Ecto neural progenitor cell (in vitro differentiated cells): ENCODE measurements around the gene SPATA16.
"Not testable (repeated sequence)": the region's sequence is repeated elsewhere in the genome, so short reads cannot be mapped to it uniquely, and the experiment has no call there.

Experiments
- DNase-seq: peaks from one replicate; pipeline ENCODE4 v3.0.0-alpha.2; 2018; ENCODE audit warnings: low spot score

Gene SPATA16

DNA sequence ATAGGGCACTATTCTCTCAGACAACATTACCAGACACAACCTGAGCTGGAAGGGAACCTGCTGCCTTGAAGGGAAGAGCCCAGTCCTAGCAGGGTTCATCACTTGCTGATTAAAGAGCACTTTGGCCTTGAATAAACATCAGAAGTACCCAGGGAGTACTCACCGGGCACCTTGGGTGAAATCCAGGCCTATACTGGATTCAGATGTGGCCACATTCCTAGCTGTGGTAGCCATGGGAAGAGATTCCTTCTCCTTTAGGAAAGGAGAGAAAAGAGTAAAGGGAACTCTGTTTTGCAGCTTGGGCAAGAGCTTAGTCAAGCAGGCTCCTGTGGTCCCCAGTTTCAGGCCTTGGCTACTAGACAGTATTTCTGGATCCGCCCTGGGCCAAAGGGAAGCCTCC, 195.0 kb downstream of the SPATA16 start:
- DNase-seq, result no peak

DNA sequence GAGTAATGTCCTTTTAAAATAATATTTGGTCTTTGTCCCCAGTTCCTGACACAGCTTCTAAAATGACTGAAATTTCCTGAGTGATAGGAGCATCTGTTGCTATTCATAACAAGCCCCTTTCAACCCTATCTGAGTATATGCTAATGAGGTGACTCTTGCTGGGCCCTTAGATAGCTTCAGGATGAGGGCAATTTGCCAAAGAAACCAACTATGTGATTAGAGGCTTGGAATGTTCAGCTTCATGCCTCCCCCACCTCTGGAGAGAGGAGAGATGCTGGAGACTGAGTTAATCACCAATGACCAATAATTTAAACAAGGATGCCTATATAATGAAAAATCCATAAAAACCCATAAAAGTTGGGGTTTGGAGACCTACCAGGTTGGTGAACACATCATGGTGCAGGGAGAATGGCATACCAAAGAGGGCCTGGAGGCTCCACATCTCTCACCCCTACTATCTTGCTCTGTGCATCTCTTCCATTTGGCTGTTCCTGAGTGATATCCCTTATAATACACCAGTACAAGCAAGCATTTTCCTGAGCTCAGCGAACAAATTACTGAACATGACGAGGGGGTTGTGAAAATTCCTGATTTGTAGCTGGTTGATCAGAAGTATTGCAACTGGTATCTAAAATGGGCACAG, 201.3 kb downstream of the SPATA16 start:
- DNase-seq, result no peak

DNA sequence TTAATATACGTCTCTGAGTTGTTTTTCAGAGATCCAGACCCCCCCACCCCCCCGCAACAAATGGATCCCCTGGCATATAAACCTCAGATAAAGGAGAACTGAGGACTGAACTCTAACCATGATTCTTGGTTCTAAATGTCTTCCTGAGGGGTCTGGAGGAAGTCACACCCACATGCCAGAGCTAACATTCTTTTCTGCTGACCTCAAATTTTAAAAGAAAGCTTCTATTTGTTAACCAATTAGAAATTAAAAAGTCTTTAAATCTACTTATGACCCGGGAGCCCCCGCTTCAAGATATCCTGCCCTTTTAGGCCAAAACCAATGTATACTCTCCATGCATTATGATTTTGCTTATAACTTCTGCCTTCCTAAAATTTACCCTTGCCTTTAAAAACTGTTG, 202.2 kb downstream of the SPATA16 start:
- no peak for DNase-seq

GRCh38 chr3:172931746-172932285, 209.2 kb downstream of the SPATA16 start:
- no peak for DNase-seq

GRCh38 chr3:172929451-172929850, 211.6 kb downstream of the SPATA16 start:
- no peak for DNase-seq

DNA sequence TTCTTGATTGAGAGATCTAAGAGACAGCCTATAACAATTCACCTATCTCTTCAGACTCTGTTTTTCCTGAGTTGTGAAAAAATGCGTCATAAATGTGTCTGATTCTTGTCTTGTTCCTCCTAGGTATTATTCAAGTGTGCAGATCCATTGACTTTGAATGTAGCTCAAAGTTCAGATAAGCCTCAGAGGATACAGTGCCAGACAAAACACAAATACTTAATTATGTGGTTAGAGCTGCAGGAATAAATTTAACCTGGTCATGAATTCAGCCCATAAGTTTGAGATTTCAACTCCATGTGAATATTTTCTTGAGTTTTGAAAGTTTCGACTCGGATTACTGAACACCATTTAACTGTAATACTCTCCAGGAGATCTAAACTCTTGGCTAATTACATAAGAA, 216.5 kb downstream of the SPATA16 start:
- DNase-seq, result no peak

GRCh38 chr3:172919297-172919683, 221.7 kb downstream of the SPATA16 start:
- DNase-seq, result no peak

GRCh38 chr3:172918568-172919296, 222.3 kb downstream of the SPATA16 start:
- DNase-seq, result no peak

GRCh38 chr3:172918165-172918564, 222.9 kb downstream of the SPATA16 start:
- no peak for DNase-seq

DNA sequence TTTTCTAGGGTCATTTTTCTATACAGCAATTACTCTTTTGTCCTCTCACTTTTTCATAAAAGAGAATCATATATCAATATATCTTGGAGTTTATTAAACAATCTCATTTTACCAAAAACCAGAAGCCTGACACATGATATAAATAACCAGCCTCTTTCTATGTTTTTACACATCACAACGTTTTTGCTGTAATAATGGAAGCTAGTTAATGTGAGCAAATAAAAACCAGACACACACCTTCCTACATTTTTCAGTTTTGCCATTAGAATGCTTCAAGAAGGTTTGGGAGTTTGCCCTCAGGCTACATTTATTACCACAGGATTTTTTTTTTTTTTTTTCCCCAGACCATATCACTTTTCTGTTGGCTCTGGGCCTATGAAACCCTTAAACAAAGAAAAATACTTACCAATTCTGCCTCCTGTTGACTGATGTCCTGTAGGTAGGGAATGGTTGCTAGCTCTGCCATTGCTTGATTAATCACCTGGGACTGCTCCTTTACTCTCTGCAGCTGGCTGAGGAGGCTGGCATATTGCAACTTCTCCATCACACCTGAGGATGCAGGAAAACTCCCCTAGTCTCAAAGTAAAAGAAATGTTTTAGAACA, 225.0 kb downstream of the SPATA16 start:
- DNase-seq, result no peak

DNA sequence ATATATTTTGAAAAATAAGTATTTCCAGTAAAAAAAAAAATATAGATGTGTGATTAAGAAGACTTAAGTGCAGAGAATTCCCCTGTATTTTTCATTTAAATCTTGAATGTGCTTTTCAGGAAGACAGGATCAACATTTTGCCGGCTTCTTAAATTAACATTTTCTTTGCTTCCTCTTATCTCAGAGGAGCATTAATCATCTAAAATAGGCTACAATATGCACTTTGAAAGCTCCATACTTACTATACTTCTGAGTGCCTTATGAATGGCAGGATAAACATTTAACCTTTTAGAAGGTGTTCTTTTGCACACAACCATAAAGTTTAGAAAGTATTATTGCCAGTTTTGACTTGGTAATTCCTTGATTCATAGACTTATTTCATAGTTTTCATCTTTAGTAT, 226.2 kb downstream of the SPATA16 start:
- no peak for DNase-seq

DNA sequence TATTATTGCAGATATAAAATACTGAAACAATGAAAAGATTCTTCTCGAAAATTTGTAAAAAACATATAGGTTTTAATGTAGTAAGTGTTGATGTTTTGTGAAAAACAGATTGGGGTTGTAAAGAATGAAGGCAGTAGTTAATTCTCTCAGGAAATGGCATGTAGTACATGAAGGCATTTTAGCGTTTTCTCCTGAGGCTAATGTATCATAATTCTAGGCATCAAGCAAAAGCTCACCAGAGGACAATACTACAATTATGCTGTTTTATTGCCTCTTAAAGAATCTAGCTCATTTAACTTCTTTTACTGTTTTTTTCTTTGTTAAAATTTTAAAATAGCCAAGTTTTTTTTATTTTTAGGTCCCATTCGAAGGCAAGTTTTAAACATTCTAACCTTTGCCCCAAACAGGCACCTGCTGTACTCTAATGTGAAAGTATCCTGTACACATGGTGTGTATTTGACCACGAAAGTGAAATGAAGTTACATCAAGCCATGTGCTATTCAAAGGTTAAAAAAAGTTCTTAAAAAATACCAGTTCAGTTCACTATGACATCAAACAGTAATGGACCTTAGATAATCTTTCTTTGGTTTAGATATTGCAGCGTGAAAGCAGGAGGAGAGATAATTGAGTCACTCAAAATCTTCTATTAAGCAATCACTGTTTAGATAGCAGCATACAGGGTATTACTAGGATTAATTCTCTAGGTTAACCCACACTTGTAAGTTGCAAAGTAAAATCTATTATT, 227.0 kb downstream of the SPATA16 start:
- no peak for DNase-seq

- no peak for DNase-seq
These were observed 229.9 kb downstream of the SPATA16 start for GRCh38 chr3:172911142-172911541.

- no peak for DNase-seq
These were observed 232.2 kb downstream of the SPATA16 start for GRCh38 chr3:172908771-172909270.

DNA sequence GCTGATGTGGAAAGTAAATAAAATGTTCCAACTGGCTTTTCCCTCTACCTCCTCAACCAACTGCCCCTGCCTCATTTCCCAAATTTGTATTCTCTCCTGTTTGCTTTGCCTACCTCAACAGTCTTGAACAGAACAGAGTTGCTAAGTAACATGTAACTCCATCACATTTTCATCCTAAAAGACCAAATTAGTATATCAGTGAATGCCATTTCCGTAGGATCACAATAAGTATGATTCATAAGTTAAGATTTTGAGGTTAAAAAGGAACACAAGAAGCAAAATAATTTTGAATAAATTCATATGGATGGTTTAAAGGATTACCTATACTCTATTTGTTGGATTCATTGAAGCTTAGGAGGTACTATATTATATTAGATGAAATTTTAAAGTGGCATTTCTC, 235.6 kb downstream of the SPATA16 start:
- DNase-seq, result no peak

DNA sequence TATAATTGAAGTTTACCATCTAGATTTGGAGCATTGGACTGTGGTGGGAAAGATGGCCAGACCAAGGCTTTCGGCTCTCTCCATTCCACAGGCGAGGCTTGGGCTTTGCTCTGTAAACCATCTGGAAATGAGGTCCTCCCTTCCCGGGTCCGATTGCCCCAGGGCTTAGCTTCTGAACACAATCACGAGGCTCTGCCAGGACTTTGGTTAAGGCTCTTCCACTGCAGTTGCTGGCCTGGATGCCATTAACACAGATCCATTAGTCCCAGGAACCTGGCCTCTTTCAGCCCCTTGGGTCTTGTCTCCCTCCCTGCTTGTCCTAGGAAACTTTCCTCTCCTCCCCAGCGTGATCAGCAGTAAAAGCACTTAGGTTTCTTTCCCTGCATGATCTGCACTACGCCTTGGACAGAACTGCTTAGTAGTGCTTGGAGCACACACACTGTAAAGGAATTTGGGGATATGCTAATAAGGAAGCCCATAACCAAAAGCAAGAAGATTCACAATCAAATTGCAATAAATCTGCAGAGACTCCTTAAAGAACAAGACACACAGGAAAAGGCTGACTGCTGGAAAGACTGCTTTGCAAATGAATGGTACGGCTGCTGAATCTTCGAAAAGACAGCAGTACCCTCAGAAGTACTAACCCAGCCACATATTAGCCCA, 236.2 kb downstream of the SPATA16 start:
- no peak for DNase-seq

GRCh38 chr3:172903642-172904320, 237.3 kb downstream of the SPATA16 start:
- DNase-seq, result no peak

DNA sequence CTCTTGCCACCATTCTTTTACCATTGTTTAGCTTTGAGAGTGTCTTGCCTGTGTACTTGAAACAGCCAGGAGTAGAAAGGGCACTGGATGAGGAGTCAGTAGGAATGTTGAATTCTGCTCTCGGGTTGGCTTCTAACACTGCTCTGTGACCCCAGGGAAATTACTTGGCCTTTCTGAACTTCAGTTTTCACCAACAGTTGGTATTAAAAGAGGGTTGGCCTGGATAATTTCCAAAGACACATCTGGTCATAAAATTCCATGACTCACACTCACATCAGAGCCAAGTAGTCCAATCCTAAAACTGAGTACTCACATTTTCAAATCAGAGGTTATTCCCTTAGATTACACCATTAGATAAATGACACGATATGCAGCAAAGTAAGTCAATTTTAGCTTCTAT, 248.9 kb downstream of the SPATA16 start:
- DNase-seq, result no peak

GRCh38 chr3:172885704-172886103, 255.3 kb downstream of the SPATA16 start:
- DNase-seq, result no peak

DNA sequence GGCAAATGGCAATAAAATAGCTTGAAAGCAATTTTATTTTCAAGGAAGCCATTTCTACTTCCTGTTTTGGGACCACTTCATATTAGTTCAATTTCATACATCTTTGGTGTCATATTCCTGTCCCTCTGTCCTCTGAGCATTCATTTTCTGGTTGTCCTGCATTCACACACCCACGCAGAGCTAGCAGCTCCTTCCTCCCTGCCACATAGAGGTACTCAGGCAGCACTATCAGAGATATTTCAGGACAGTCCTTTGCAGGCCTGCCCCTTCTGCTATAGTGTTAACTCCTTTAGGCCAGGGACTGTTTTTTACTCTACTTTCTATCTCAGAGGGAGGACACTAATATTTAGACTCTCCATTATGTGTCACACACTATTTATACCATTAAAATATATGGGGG, 258.5 kb downstream of the SPATA16 start:
- DNase-seq, result no peak

DNA sequence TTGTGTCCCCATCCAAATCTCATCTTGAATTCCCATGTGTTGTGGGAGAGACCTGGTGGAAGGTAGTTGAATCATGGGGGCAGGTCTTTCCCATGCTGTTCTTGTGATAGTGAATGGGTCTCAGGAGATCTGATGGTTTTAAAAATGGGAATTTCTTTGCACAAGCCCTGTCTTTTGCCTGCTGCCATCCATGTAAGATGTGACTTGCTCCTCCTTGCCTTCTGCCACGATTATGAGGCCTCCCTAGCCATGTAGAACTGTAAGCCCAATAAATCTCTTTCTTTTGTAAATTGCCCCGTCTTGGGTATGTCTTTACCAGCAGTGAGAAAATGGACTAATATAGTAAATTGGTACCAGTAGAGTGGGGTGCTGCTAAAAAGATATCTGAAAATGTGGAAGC, 261.7 kb downstream of the SPATA16 start:
- not testable (repeated sequence) for DNase-seq
